Stomach (tissue), 9 donors: ENCODE measurements around the gene ANKRD34B. TPM values are rescaled to one million over a fixed set of nuclear protein-coding genes. Genes with fewer than 3 reads are reported as not detected.

Source experiments
- DNase-seq, 2 donors: peaks; one replicate each; pipeline versions ENCODE4 v3.0.0 to v3.0.0-alpha.2; 2013 to 2019
- H3K27ac ChIP-seq, 5 donors: fragments of 200-600 bp in 4 of 5; sonication (generic) in 4 of 5; one replicate each; pipeline ENCODE4 v1.5.1; 2013 to 2019; ENCODE audit warnings: mild to moderate bottlenecking in 1 of 5, moderate library complexity in 1 of 5
- H3K27me3 ChIP-seq, 3 donors: fragments of 200-600 bp; sonication (generic); one replicate each; pipeline ENCODE4 v1.5.1; 2017 to 2019; ENCODE audit warnings: mixed run types in 1 of 3
- H3K36me3 ChIP-seq, 4 donors: fragments of 200-600 bp; sonication (generic); 1 replicate in 3 of 4; 2 replicates in 1 of 4; pipeline ENCODE4 v1.5.1; 2016 to 2019
- H3K4me1 ChIP-seq, 4 donors: fragments of 200-600 bp; sonication (generic); one replicate each; pipeline ENCODE4 v1.5.1; 2016 to 2019
- H3K4me3 ChIP-seq, 4 donors: fragments of 200-600 bp; sonication (generic) in 3 of 4; one replicate each; pipeline ENCODE4 v1.5.1; 2016 to 2019; ENCODE audit warnings: mild to moderate bottlenecking in 1 of 4
- H3K9me3 ChIP-seq, 4 donors: fragments of 200-600 bp; sonication (generic); one replicate each; pipeline ENCODE4 v1.5.1; 2016 to 2019
- EP300 ChIP-seq: sonication (generic); formaldehyde crosslinking; IDR thresholded peaks from one replicate; pipeline ENCODE4 v1.6.1; 2017; ENCODE audit warnings: antibody characterized with exemption
- POLR2A ChIP-seq, 4 donors: fragments of 450-650 bp; IDR thresholded peaks; one replicate each; pipeline ENCODE4 v1.6.1; 2016; ENCODE audit warnings: antibody characterized with exemption in 4 of 4, control low read depth in 2 of 4, mild to moderate bottlenecking in 1 of 4, moderate library complexity in 1 of 4
- POLR2AphosphoS5 ChIP-seq, 3 donors: sonication (generic); formaldehyde crosslinking; IDR thresholded peaks; one replicate each; pipeline ENCODE4 v1.6.1; 2016; ENCODE audit warnings: antibody characterized with exemption in 3 of 3
- WGBS, 5 donors: extraction: QIAGEN DNeasy Blood & Tissue Kit in 3 of 5; methylation state at CpG; one replicate each; pipeline versions ENCODE4 v1.1.5 to v1.1.7; 2013 to 2018; 5-methylcytosine and 5-hydroxymethylcytosine counted together
- intact Hi-C: fragments of 100-400 bp; cut with DNase I; formaldehyde crosslinking; loops from one replicate; pipeline ENCODE4 v1.15.1; 2023; ENCODE audit warnings: low total_unique reads
- polyA plus RNA-seq, 3 donors: library from polyadenylated mRNA; stranded (reverse); fragments of 200-250 nt; gene quantifications; one replicate each; pipeline ENCODE4 v1.2.3, GENCODE V29; 2013
- total RNA-seq, 5 donors: library from RNA; depleted of rRNA; stranded (reverse); fragments of >200 nt; gene quantifications; one replicate each; pipeline versions ENCODE4 v1.1.0 to v1.2.3, GENCODE V29; 2014 to 2016
- TF ChIP-seq, protein P1 (sequence below), 7 experiments: fragments of 450-650 bp in 4 of 7; fragments of 200-600 bp in 3 of 7; sonication (generic) in 3 of 7; IDR thresholded peaks; one replicate each; pipeline ENCODE4 v1.5.1; 2016 to 2019; ENCODE audit warnings: antibody characterized with exemption in 7 of 7, control low read depth in 2 of 7, mild to moderate bottlenecking in 1 of 7
- donor health status: healthy with polysubstance abuse.
- donor health status: Bipolar disorder and iron deficiency.
- donor health status: healthy.

The ANKRD34B gene
- total and polyA plus RNA-seq, 8 donors: not detected

GRCh38 chr5:80559244-80559643 lies 10.8 kb downstream of the ANKRD34B start:
- no peak for DNase-seq
- peaks cover 0 to 27% (median 9%) of the 10 kb centered on the region in 3 donors for H3K27me3 ChIP-seq
- H3K27ac ChIP-seq: no peak overlapping the region
- TF ChIP-seq, protein P1, sequence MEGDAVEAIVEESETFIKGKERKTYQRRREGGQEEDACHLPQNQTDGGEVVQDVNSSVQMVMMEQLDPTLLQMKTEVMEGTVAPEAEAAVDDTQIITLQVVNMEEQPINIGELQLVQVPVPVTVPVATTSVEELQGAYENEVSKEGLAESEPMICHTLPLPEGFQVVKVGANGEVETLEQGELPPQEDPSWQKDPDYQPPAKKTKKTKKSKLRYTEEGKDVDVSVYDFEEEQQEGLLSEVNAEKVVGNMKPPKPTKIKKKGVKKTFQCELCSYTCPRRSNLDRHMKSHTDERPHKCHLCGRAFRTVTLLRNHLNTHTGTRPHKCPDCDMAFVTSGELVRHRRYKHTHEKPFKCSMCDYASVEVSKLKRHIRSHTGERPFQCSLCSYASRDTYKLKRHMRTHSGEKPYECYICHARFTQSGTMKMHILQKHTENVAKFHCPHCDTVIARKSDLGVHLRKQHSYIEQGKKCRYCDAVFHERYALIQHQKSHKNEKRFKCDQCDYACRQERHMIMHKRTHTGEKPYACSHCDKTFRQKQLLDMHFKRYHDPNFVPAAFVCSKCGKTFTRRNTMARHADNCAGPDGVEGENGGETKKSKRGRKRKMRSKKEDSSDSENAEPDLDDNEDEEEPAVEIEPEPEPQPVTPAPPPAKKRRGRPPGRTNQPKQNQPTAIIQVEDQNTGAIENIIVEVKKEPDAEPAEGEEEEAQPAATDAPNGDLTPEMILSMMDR (IDR thresholded peaks at IDR 0.05): no peak
- TF ChIP-seq POLR2AphosphoS5 (IDR thresholded peaks at IDR 0.05): no peak
- no peak for TF ChIP-seq POLR2A (IDR thresholded peaks at IDR 0.05)
- no peak for TF ChIP-seq EP300
- no peak overlapping the region for H3K4me3 ChIP-seq
- 89 to 98% (median 91%) methylated on average over 4 of the region's 4 CpGs for WGBS, 5 donors
- no peaks in the 10 kb centered on the region for H3K36me3 ChIP-seq
- intact Hi-C loops: no loop called here
- no peaks in the 10 kb centered on the region for H3K9me3 ChIP-seq
- H3K4me1 ChIP-seq: no peaks in the 10 kb centered on the region

DNA sequence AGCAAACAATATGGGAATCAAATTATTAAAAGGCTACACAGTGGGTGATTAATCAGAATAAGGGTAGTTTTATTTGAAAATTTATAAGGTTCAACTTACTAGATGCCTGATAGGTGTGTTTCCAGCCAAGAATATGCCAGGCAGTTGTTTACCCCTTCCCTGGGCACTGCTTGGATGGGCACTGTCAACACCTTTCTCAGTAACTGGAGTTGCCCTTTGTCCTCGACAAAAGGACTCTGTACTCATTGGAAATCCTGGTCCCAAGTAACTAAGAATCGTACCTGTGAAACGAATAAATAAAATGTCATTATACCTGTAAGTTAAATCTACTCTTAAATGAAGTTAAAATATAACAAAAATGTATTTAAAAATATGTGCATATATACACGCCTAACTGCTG lies 15.0 kb downstream of the ANKRD34B start:
- no peaks in the 10 kb centered on the region for H3K4me1 ChIP-seq
- H3K4me3 ChIP-seq: no peak overlapping the region
- DNase-seq: no peak
- WGBS, 5 donors: 73 to 80% (median 78%) methylated on average over 4 of the region's 4 CpGs
- H3K36me3 ChIP-seq: no peaks in the 10 kb centered on the region
- no peaks in the 10 kb centered on the region for H3K9me3 ChIP-seq
- peaks cover 0 to 18% (median 9%) of the 10 kb centered on the region in 3 donors for H3K27me3 ChIP-seq
- TF ChIP-seq, protein P1 (IDR thresholded peaks at IDR 0.05): no peak
- TF ChIP-seq POLR2A (IDR thresholded peaks at IDR 0.05): no peak
- no peak for TF ChIP-seq POLR2AphosphoS5 (IDR thresholded peaks at IDR 0.05)
- no peak for TF ChIP-seq EP300
- intact Hi-C loops: no loop called here
- H3K27ac ChIP-seq: no peak overlapping the region

DNA sequence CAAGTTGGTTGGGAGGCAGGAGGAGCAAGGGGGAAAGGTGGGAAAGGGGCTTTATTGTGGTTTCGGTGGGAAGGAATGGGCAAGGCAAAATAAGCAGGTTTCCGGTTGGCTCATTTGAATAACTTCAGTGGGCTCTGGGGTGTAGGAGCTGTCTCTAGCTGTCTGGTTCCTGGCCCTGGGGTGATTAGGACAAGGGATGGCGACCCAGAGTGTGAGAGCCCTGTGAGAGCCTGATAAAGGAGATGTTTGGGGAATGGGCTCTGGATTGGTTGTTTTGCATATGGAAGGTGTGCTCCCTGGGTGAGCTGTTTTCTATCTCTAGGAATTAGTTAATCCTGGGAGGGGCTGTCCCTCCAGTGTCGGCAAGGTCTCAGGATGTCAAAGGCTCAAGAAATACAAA lies 15.4 kb downstream of the ANKRD34B start:
- intact Hi-C loops: no loop called here
- Histone ChIP-seq H3K27ac (no peak overlapping the region), H3K4me1 (no peaks in the 10 kb centered on the region), H3K4me3 (no peak overlapping the region), H3K36me3 (no peaks in the 10 kb centered on the region), H3K9me3 (no peaks in the 10 kb centered on the region), H3K27me3 (peaks cover 0 to 15% (median 8%) of the 10 kb centered on the region in 3 donors)
- 49 to 56% (median 54%) methylated on average over 4 of the region's 4 CpGs for WGBS, 5 donors
- TF ChIP-seq POLR2AphosphoS5 (IDR thresholded peaks at IDR 0.05) (no peak), POLR2A (IDR thresholded peaks at IDR 0.05) (no peak), EP300 (no peak)
- TF ChIP-seq, protein P1 (IDR thresholded peaks at IDR 0.05): no peak
- no peak for DNase-seq

GRCh38 chr5:80541392-80541791 lies 28.7 kb downstream of the ANKRD34B start:
- Histone ChIP-seq H3K4me3 (no peak overlapping the region), H3K4me1 (no peaks in the 10 kb centered on the region), H3K9me3 (no peaks in the 10 kb centered on the region), H3K27me3 (no peaks in the 10 kb centered on the region), H3K36me3 (no peaks in the 10 kb centered on the region), H3K27ac (no peak overlapping the region)
- intact Hi-C loops: no loop called here
- no peak for DNase-seq
- TF ChIP-seq EP300 (no peak), POLR2A (IDR thresholded peaks at IDR 0.05) (no peak), POLR2AphosphoS5 (IDR thresholded peaks at IDR 0.05) (no peak)
- TF ChIP-seq, protein P1 (IDR thresholded peaks at IDR 0.05): no peak
- WGBS, 5 donors: 57 to 72% (median 70%) methylated on average over 3 of the region's 3 CpGs
